Astrocyte of the spinal cord (primary cell): ENCODE data around the gene EFNA4.
A peak's percentile ranks its signal among the peaks of the same experiment; 100 is the strongest.

Experiments used
- DNase-seq: peaks from one replicate; pipeline ENCODE4 v3.0.0; 2011; ENCODE audit warnings: low read depth, low spot score
- H3K4me3 ChIP-seq: 2 replicates; pipeline ENCODE4 v1.5.1; 2011; ENCODE audit warnings: low read depth, mild to moderate bottlenecking, low read length, moderate library complexity
- in situ Hi-C: cut with HindIII; loops from 2 replicates; pipeline ENCODE4 v1.10.0; 2017; ENCODE audit warnings: low sequenced_read_pairs
- TF ChIP-seq, protein P1 (sequence below): IDR thresholded peaks from 2 replicates; pipeline ENCODE4 v1.5.1; 2012; ENCODE audit warnings: low read depth, mild to moderate bottlenecking, low read length, inconsistent platforms

The EFNA4 gene

DNA sequence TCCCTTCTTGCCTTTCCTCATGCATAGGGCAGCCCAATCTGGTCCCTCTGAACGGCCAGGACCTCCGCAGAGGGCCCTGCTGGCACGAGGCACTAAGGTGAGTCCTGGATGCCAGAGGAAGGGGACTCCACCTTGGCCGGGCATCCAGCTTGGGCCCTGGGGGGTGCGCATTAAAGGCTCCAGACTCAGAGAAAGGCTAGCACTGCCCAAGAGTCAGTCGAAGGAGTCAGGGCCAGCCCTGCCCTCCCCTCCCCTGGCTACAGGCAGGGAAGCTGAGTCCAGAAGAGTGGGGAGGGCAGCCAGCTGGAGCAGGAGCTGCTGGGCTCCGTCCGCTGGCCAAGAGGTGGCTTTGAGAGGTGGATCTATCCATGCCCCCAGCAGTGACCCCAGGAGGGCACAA is 2.8 kb upstream of the EFNA4 start:
- no peak overlapping the region for H3K4me3 ChIP-seq
- in situ Hi-C loops, result no loop called here
- DNase-seq, result no peak
- TF ChIP-seq, protein P1, sequence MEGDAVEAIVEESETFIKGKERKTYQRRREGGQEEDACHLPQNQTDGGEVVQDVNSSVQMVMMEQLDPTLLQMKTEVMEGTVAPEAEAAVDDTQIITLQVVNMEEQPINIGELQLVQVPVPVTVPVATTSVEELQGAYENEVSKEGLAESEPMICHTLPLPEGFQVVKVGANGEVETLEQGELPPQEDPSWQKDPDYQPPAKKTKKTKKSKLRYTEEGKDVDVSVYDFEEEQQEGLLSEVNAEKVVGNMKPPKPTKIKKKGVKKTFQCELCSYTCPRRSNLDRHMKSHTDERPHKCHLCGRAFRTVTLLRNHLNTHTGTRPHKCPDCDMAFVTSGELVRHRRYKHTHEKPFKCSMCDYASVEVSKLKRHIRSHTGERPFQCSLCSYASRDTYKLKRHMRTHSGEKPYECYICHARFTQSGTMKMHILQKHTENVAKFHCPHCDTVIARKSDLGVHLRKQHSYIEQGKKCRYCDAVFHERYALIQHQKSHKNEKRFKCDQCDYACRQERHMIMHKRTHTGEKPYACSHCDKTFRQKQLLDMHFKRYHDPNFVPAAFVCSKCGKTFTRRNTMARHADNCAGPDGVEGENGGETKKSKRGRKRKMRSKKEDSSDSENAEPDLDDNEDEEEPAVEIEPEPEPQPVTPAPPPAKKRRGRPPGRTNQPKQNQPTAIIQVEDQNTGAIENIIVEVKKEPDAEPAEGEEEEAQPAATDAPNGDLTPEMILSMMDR, result no peak

DNA sequence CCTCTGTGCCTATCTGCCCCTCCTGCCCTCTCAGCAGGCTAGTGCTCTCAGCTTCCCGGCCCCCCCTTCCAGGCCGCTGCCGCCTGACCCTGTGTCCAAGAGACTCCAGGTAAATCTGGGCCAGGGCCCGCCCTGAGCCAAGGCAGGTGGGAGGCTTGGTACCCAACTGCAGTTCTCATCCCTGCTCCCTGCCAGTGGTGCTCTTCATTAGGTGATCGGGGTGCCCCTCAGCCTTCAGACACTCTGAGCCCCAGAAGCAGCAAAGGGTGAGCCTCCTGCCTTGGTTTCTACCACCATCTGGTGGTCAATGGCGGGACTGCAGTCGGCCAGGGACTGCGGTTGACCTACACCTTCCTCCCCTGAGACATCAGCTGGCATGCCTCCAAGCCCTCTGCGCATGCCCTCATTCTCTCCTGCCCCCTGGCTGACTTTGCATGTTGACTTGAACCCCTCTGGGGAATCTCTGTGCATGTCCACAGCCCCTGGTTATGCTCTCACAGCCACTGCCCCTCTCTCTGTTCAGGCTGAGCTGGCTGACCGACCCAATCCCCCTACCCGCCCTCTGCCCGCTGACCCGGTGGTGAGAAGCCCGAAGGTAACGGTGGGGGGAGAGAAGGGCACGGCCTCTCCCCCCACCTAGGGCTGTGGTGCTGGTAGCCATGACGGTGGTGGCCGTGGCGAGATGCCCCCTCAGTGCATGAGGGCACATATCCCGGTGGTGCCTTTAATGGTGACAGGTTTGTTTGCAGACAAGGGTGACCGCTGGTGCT is 2.0 kb upstream of the EFNA4 start:
- DNase-seq, result peak; percentile 80
- H3K4me3 ChIP-seq, result no peak overlapping the region
- TF ChIP-seq, protein P1, result peak; percentile 99
- in situ Hi-C loops, result no loop called here

DNA sequence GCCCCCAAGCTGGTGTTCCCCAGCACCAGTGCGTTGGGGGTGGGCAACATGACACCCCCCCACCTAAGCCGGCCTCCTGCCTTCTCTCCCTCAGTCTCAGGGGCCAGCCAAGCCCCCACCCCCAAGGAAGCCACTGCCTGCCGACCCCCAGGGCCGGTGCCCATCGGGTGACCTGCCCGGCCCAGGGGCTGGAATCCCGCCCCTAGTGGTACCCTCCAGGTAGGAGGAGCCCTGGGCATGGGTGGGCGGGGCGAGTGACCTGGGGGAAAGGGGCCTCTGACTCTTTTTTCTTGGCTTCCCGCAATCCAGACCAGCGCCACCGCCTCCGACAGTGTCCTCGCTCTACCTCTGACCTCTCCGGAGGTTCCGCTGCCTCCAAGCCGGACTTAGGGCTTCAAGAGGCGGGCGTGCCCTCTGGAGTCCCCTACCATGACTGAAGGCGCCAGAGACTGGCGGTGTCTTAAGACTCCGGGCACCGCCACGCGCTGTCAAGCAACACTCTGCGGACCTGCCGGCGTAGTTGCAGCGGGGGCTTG is 1.3 kb upstream of the EFNA4 start:
- TF ChIP-seq, protein P1, result peak; percentile 22
- no peak overlapping the region for H3K4me3 ChIP-seq
- in situ Hi-C loops, result no loop called here
- no peak for DNase-seq

DNA sequence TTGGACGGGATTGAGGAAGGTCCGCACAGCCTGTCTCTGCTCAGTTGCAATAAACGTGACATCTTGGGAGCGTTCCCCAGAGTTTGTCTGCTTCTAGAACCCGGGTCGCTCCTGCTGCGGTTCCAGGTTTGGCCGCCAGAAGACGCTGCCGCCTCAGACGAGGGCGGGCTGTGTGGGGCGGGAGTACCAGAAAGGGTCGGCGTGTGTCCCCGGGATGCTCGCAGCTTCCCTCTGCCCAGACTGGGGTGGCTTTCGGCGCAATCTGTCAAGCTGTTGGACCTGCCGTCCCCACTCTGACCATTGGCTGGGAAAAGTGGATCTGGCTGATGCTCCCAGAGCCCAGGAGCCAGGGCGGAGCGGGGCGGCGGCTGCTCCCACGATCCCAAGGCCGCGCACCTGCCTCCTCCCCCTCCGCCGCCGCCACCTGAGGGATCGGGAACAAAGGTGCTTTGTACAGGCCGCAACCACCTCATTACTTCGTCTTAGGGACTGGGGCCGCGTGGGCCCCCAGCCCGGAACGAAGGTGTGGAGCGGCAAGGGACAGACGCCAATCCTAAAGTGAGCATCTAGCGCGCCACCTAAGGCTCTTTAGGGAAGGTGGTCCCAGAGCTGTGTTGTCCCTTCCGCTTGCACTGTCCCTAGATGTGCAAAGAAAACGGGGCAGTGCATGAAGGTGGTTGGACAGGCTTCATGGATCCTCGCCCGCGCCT is 683 bp upstream of the EFNA4 start:
- H3K4me3 ChIP-seq, result peak overlapping the region; percentile 90
- TF ChIP-seq, protein P1, result peak; percentile 93
- DNase-seq, result peak; percentile 50
- in situ Hi-C loops, result no loop called here

DNA sequence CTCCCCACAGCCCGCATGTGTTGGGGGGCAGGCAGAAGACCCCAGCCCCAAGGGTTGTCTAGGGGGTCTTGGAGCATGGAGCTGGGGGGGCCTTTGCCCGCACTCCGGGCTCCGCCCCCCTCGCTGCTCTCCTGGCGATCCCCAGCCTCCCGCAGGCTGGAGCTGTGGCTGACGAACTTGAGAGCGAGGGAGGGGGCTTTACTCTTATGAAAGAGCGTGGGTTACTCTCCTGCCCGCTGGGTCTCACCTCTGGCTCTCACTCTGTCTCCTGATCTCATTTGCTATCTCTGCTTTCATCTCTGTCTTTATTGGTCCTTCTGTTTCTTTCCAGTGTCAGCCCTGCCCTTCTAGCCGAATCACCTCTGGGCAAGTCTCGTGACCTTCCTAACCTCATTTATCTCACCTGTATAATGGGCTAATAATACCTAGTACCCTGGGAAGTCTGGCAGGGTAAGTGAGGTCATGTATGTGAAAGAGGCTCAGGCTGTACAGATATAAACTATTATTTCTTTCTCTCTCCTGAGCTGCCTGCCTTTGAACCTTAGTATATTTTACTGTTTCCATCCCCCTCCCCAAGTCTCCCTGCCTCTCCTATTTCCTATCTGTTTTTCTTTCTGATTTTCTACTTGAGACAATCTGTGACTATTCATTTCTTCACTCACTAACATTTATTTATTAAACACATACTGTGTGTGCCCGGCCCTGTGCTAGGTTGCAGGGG is 731 bp downstream of the EFNA4 start:
- peak overlapping the region; percentile 90 for H3K4me3 ChIP-seq
- TF ChIP-seq, protein P1, result no peak
- DNase-seq, result no peak
- in situ Hi-C loops, result no loop called here

DNA sequence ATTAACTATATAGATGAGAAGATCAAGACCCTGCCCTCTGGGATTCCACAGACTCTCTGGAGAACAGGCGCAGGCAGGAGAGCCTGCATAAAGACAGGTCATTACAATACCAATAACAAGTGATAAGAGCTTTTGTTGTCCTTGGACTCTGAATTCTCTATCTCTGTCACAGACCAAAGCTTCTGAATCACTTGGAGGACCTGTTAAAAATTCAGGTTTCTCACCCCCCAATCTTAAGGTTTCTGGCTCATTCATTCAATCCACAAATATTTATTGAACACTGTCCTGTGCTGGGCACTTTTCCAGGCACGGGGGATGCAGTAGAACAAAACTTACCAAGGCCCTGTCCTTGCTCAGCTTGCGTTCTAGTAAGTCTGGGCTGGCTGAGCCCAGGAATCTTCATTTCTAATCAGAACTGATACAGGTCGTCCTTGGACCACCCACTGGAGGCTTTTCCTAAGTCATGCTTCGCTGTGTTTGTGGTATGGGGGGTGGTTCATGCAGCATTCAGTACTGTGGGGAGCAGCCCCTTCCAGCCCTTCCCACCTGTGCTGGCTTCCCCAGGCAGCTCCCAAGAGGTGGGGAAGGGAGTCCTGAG is 1.4 kb downstream of the EFNA4 start:
- in situ Hi-C loops, result no loop called here
- no peak for DNase-seq
- TF ChIP-seq, protein P1, result no peak
- no peak overlapping the region for H3K4me3 ChIP-seq
